ENCODE results near the gene POU3F3.

The POU3F3 gene

DNA sequence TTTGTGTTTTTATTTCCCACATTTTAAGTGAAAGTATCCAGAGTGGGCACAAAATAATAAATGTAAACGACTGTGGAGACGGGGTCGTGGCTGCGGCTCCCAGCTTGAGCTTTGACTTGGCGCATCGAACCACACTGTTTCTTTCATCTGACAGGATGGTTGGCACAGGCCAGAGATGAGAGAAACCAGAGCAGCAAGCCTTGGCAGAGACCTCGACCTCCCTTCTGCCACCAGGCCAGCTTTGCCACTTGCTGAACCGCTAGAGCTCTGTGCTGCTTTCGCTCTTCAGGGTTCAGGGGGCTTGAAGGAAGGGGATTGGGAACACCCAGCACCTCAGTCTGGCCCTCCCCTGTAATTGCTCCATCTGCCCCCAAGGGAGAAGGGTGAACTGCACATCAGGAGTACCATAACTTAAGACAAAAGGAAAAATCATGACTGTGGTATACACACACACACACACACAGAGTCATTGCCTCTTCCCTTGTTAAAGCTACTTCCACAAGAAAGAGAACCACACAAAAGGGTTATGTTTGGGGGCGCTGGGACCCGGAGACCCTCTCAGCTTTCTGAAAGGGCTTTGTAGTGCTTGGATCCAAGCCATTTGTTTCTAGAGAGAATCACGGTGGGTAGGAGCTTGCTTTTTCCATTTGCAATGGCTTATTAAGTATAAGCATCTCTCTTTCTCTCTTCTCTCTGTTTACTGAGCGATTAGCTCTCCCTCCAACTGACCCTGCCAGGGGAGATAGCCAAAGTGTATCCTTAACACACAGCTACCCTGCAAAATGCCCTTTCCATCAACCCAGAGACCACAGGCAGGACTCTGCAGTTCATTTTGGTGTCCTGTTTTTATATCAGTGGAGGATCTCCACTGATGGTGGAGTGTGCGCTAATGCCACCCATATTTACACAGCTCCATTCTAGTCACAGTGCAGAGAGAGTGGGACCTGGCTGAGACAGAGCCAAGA, 23.0 kb downstream of the POU3F3 start:
- DNase-seq: peak in 1 of 3 experiments; percentile 22

DNA sequence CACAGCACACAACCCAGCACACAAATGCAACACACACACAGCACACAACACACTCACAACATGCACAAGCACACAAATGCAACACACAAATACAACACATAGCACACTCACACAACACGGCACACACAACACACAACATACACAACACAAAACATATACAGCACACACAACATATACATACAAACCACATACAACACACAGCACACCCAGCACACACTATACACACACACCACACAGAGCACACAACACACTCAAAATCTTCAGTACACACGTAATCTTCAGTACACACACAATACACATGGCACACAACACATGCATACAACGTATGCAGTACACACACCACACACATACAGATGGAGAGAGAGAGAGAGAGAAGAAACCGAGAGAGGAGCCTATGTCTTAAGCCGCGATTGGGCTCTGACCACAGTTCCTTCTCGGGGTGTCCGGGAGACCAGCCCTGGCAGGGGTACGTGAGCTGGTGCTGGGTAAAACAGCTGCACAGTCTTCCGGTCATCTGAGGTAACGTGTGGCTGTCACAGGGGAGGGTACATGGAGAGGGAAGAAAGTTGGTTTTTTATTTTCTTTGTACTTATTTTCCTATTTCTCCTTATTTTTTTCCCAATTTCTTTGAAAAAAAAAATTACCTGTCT, 25.1 kb downstream of the POU3F3 start:
- no peak for DNase-seq

DNA sequence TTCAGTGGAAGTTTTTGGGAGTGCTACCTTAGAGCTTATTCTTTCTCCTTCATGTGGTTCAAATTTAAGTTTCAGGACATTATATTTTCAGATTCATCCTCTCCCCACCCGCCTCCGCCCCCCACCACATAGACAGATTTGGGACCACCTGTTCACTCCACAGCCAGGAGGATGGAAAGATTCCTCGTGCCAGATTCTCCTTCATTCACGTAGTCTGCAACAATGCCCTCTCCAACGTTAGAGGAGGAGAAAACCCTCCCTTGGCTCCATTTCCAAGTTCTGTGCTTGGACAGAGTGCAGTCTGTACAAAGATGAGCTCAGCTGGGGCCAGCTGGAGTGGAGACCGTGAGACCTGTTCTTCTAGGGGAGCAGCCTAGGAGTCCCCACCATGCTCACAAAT, 26.2 kb downstream of the POU3F3 start:
- no peak for DNase-seq

DNA sequence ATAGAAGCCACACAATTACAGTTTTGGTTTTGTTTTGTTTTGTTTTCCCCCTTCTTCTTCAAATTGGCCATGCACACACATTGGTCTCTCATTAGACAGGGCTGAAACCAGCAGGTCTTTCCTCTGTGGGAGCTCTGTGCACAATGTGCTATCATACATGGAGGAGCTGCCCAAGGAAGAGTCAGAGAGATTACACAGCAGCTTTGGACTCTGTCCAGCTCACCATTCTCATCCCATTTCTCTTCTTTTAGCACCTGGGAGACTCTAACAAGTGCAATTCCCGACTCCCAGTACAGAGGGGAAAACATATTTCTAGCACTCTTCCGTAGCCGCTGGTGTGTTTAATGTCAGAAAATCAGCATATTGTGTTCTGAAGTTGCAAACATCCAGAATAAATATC, 29.4 kb downstream of the POU3F3 start:
- no peak for DNase-seq

DNA sequence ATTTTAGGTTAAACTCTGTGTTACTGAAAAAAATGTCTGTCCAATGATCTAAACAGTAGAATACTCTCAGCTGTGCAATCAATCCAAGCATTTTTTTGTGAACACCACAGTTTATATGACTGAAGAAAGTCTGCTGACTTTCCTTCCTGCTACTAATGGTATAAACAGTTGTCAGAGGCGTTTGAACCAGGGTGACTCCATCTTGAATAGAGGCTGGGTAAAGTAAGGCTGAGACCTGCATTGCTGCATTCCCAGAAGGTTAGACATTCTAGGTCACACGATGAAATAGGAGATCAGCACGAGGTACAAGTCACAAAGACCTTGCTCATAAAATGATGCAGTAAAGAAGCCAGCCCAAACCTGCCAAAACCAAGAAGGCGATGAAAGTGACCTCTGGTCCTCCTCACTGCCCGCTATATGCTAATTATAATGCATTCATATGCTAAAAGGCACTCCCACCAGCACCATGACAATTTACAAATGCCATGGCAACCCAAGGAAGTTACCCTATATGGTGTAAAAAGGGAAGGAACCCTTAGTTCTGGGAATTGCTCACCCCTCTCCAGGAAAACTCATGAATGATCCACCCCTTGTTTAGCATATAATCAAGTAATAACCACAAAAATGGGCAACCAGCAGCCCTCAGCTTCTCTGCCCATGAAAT, 31.3 kb downstream of the POU3F3 start:
- DNase-seq: no peak

DNA sequence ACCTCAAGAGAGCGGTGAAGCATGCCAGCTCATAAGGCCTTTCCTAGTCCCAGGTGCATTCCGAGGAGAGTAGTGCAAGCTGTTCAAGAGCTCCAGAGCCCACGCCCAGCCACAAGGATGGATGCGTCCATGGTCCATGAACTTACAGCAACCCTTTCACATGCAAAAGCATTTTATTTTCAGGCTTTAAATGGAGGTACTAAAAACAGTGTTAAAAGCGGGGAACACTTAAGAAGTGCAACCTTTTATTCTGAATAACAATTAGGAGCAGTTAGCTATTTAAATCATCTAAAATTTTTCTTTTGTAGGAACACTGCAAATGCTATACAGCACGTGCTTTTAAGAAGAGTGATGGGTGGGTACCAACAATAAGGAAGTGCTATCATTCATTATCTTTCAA, 33.8 kb downstream of the POU3F3 start:
- no peak for DNase-seq

DNA sequence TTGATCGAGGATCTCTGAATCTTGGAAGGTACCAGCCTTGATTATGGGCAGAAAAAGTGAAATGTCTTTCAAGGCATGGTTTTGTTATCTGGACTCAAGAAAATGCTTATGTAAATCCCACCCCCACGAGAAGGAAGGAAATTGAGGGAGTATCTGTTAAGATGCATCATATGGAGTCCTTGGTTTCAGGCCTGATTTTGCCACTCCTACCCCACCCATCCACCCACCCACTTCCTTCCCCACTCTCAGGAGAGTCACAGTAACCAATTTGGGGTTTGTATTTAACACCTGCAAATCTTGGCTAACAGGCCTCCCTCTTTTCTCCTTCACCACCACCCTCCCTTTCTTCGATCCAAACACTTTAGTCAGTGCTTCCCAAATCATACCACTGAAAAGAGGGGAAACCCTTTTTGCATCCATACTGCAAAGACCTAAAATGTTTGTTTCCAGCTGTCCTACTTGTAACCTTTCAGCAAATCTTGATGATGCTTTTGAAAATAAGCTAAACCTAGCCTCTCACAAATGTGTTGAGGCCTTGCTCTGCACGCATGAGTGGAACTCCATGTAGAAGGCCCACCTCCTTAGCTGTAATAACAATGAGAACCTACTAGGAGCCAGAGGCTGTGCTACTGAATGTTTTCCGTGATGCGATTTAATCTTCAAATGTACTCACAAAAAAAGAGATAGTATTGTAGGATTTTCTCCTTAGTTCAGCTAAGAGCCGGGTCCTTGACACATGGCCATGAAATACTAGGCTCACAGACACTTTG, 34.8 kb downstream of the POU3F3 start:
- DNase-seq: no peak

DNA sequence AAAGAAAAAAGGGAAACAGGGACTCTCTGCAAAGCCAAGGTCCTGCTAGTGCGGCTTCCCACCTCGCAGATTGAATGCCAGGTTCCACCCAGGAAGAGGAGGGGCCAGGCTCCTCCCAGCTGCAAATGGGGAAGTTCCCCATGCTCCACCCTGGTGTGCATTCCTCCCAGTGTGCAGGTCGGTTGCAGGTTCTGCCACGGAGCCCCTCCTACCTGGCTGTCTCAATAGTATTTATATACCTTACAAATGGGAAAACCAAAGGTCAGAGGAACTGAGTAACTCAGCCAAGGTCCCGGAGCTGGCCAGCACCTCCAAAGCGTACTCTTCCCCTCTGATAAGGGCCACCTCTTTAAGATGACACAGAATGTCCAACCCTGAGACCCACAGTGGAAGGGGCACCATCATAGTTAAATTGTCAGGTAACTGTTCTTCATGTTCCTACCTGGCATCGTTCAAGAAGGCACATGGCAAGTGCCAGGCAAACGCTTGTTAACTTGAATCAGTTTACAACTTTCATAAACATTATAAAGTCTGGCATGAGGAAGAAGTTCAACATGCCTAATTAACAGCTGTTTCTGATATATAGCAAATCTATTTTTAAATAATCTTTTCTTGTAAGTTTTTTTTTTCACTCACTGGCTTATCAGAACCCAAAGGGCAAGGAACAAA, 35.5 kb downstream of the POU3F3 start:
- no peak for DNase-seq

DNA sequence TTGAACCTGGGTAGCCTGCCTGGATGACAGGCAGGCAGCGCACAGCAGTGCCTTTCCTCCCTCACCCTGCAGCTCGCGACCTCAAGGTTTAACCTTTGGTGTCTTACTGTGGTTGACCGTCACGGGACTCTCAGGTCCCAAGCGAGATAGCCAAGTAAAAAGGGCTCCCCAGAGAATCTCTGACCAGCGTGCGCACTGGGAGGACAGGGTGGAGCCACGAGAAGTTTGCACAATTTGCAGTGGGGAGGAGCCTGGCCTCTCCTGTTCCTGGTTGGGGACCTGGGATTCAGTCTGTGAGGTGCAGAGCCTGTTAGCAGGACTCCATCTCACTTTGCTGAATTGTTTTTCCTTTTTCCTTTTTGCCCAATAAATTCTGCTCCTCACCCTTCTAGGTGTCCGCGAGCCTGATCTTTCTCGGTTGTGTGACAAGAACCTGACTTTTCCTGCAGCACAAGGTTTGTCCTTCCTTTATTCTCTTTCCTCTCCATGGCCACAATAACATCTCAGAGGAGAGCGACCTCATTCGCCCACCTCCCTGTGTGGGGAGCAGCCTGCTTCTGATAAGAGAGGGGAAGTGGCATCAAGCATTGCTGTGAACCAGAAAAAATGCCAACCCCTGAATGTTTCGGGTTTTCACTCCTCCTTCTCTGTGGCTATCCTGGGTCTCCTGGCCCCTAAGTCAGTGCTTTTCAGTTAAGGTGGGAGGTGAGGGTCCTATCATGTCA, 36.2 kb downstream of the POU3F3 start:
- DNase-seq: no peak

DNA sequence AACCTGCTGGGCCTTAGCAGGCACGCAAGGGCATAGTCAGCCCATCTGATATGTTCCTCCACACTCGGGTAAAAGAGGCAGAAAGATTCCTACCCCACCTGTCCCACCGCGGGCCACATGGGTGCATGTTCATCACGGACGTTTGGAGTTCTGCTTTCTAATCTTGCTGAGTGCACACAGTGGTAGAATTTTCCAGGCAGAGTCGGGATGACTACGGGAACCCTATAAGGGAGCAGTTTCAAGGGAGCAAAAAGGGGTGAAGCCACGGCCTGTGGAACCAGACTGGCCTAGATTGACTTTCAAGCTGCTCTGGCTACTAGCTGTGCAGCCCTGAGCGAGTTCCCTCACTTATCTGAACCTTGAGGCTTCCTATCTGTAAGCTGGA, 36.8 kb downstream of the POU3F3 start:
- DNase-seq: no peak

DNA sequence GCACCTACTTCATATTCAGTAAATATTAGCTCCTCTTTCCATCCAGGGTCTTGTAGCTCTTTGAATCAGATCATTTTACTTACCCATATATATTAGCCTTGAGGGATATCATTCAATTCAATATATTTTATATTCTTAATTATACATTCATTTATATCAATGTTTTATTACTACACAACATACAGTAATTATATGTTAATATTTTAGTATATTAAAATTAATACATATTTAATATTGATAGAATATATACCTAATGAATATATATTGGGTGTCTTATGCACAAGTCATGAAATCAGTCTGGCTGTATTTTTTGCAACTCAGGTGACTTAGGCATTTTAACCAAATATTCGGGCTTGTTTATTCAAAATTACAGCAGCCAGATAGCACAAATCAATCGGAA, 37.2 kb downstream of the POU3F3 start:
- DNase-seq: no peak

DNA sequence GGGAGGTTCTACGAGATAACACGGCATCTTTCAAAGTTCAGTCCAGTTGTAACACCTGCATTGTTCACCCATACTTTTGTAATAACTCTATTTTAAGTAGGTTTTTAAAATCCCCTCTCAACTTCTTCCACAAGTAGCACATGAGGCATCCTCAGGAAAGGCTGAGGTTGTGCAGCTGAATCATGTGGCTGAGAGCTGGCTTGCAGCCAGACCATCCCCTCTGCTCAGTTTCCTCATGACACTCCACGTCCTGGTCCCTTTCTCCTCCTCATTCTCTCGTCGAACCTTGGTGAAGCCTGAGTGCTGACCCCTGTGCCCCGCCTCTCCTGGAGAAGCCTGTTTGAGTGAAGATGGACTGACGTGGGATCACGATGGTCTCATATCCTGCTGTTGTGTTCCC, 42.5 kb downstream of the POU3F3 start:
- DNase-seq: no peak

DNA sequence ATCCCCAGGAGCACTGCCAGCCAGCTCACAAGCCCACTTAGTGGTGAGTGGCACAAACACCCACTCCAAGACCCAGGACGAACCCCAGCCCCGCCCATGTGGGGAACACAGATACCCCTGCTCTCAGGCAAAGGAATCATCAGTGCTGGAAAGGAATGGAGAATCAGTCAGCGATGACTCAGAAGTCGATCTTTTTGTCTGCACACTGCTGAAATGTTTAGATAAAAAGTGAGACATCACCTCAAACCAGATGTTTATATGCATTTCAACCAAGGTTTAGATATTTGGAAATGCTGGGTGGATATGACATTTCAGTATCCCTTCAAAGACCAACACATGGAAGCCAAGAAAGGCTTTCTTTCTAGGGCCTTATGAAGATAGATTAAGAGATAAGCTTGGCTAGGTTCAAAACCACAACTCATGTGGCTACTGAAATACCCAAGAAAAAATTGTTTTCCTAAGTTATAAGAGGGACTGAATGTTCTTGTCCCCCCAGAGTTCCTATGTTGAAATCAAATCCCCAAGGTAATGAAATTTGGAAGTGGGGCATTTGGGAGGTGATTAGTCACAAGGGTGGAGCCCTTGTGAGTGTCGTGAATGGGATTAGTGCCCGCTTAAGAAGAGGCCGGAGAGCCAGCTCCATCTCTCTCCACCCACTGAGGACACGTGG, 43.7 kb downstream of the POU3F3 start:
- no peak for DNase-seq

DNA sequence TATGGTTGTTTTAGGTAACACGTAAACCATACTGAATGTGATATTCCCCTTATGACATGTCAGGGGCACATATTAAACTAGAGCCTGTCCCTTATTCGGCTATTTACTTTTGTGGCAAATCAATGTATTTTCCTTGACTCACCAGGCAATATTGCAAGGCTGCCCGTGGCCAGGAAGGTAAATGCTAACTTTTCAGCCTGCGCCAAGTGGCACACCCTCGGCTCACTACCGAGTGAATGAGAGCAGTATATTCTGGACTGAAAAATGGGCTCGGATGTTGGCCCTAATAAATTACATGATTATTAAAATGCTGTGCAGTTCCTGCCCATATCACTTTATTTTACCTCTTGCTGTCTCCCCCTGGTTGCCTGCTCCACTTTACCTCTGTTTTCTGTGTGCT, 46.7 kb downstream of the POU3F3 start:
- peak in 1 of 3 experiments; percentile 3 for DNase-seq

DNA sequence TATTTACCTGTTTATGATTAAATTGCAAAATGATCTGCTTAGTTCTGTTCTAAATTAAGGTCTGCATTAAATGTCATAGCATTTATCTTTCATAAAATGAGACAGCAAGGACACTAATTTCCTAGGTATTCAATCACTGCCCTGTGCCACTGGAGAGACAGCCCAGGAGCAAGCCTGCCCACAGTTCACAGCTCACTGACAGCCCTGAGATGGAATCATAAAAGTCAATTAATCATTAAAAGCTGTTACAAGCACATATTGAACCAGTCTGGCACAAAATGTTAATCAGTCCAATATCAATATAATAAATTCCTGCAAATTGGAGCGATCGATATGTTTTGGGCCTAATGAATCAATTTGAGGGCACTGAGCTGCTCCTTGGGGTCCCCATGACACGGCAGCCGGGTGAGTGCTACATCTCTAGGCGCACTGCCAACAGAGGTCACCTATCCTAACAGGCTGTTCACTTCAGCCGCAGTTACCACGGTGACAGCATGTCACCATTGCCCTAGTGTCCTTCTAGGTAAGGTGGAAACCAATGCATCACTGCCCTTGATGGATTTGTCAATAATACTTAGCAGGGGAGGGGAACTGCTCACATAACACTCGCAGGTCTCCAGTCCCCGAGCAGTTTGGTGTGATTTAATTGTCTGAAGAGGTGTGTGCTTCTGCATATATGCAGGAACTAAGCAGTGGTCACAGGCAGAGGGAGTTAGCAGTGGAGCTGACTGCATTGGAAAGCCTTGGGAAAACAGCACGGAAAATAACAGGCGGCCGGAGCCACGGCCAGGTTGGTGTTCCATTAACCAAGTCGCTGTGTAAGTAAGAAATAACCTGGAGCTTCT, 47.3 kb downstream of the POU3F3 start:
- peak in 2 of 3 experiments; percentile 85 to 97 for DNase-seq

DNA sequence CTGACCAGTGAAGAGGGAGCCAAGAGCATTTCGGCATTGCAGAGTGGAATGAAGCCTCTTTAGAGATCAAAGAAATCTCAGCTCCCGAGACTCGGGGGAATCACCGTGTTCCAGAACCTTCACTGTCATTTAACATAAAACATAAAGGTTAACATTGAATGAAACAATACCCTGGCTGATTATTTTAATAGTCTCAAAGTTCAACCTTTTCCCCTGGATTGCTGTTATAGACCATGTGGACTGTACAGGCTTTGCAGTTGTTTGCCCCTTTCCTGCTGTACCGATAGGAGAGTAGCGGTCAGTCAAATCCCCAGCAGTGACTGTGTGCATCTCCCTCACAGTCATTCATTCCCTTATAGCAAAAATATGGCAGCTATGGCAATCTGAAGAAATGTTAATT, 48.4 kb downstream of the POU3F3 start:
- DNase-seq: no peak
